SK-N-SH (cell line): ENCODE data around the gene GALNT12. TPM values are rescaled to one million over a fixed set of nuclear protein-coding genes. Genes with fewer than 3 reads are reported as not detected.

Experiments used
- CTCF ChIA-PET: fragments of 300-600, 350-600 bp; formaldehyde crosslinking; extraction: SDS; loops from one replicate; lab custom pipeline; 2021; lab: Yijun Ruan, JAX
- POLR2A ChIA-PET: fragments of 350-600 bp; sonication (Branson Sonifier 250); formaldehyde crosslinking; extraction: SDS; loops from one replicate; lab custom pipeline; 2020; ENCODE audit warnings: antibody characterized with exemption, inconsistent platforms; lab: Yijun Ruan, JAX
- DNase-seq: peaks from one replicate; pipeline ENCODE4 v3.0.0; 2012
- H2AFZ ChIP-seq: fragments of 200-600 bp; sonication (generic); 2 replicates; pipeline ENCODE4 v1.8.1; 2016; ENCODE audit warnings: antibody characterized with exemption, mild to moderate bottlenecking, low read depth
- H3F3A ChIP-seq: fragments of 200-600 bp; sonication (generic); replicated peaks from 2 replicates; pipeline ENCODE3; 2016; ENCODE audit warnings: antibody characterized with exemption, mild to moderate bottlenecking; ENCODE audit not compliant: insufficient read depth
- H3K27ac ChIP-seq, 2 experiments: fragments of 200-500 bp in 1 of 2; fragments of 200-600 bp in 1 of 2; sonication (Bioruptor generic) in 1 of 2; sonication (generic), shearing (Covaris generic) in 1 of 2; 2 replicates each; pipeline versions ENCODE4 v1.5.1 to v1.6.1; 2014 to 2016; ENCODE audit warnings: low read depth in 2 of 2, inconsistent platforms in 1 of 2, low read length in 1 of 2, mild to moderate bottlenecking in 1 of 2, mixed read lengths in 1 of 2
- H3K27me3 ChIP-seq: fragments of 200-600 bp; sonication (generic), shearing (Covaris generic); 2 replicates; pipeline ENCODE4 v1.6.1; 2016; ENCODE audit warnings: mixed run types; ENCODE audit not compliant: insufficient read depth
- H3K36me3 ChIP-seq, 2 experiments: fragments of 200-500 bp in 1 of 2; fragments of 200-600 bp in 1 of 2; sonication (Bioruptor generic) in 1 of 2; sonication (generic) in 1 of 2; replicated peaks in 1 of 2; 2 replicates each; pipeline versions ENCODE3 to v1.5.1; 2014 to 2016; ENCODE audit warnings: low read length in 1 of 2, mild to moderate bottlenecking in 1 of 2; ENCODE audit not compliant: insufficient read depth in 2 of 2, control insufficient read depth in 1 of 2
- H3K4me1 ChIP-seq, 2 experiments: fragments of 200-500 bp in 1 of 2; fragments of 200-600 bp in 1 of 2; sonication (Bioruptor generic) in 1 of 2; sonication (generic), shearing (Covaris generic) in 1 of 2; 2 replicates each; pipeline versions ENCODE4 v1.5.1 to v1.6.1; 2014 to 2016; ENCODE audit warnings: low read depth in 1 of 2, low read length in 1 of 2, mixed run types in 1 of 2; ENCODE audit not compliant: insufficient read depth in 2 of 2, control insufficient read depth in 1 of 2
- H3K4me2 ChIP-seq: fragments of 200-600 bp; sonication (generic), shearing (Covaris generic); 2 replicates; pipeline ENCODE4 v1.6.1; 2017; ENCODE audit warnings: mixed run types
- H3K4me3 ChIP-seq, 2 experiments: fragments of 200-500 bp in 1 of 2; fragments of 200-600 bp in 1 of 2; sonication (Bioruptor generic) in 1 of 2; sonication (generic), shearing (Covaris generic) in 1 of 2; 2 replicates each; pipeline versions ENCODE4 v1.5.1 to v1.8.1; 2014 to 2016; ENCODE audit warnings: low read depth in 2 of 2, inconsistent platforms in 1 of 2, low read length in 1 of 2, mild to moderate bottlenecking in 1 of 2, mixed read lengths in 1 of 2, moderate library complexity in 1 of 2
- H3K79me2 ChIP-seq: fragments of 200-600 bp; sonication (generic); 2 replicates; pipeline ENCODE4 v1.8.1; 2017; ENCODE audit warnings: mild to moderate bottlenecking; ENCODE audit not compliant: insufficient read depth
- H3K9ac ChIP-seq: fragments of 200-600 bp; sonication (generic); 2 replicates; pipeline ENCODE4 v1.6.1; 2017; ENCODE audit warnings: mixed run types
- H3K9me2 ChIP-seq: fragments of 200-600 bp; sonication (generic); 2 replicates; pipeline ENCODE4 v1.6.1; 2017; ENCODE audit warnings: mixed run types
- H3K9me3 ChIP-seq: fragments of 200-600 bp; sonication (generic); 2 replicates; pipeline ENCODE4 v1.6.1; 2017; ENCODE audit warnings: mixed run types, mild to moderate bottlenecking, moderate library complexity
- H4K20me1 ChIP-seq: fragments of 200-600 bp; sonication (generic); 2 replicates; pipeline ENCODE4 v1.6.1; 2017; ENCODE audit warnings: mild to moderate bottlenecking, mixed run types; ENCODE audit not compliant: insufficient read depth
- EZH2phosphoT487 ChIP-seq: fragments of 200-600 bp; sonication (generic); IDR thresholded peaks from 2 replicates; pipeline ENCODE4 v1.6.1; 2017; ENCODE audit warnings: low read depth, mixed run types, mild to moderate bottlenecking, antibody characterized with exemption, moderate library complexity, borderline replicate concordance
- FOSL2 ChIP-seq: IDR thresholded peaks from 2 replicates; pipeline ENCODE4 v1.4.0; 2012; ENCODE audit warnings: low read depth, mild to moderate bottlenecking, moderate library complexity, borderline replicate concordance
- FOXJ3 ChIP-seq: sonication (generic); formaldehyde crosslinking; IDR thresholded peaks from 2 replicates; pipeline ENCODE4 v1.5.1; 2020; ENCODE audit warnings: mild to moderate bottlenecking, missing genetic modification reagents
- FOXM1 ChIP-seq: IDR thresholded peaks from 2 replicates; pipeline ENCODE4 v1.4.0; 2012; ENCODE audit warnings: low read depth, mild to moderate bottlenecking
- GABPA ChIP-seq: IDR thresholded peaks from 2 replicates; pipeline ENCODE4 v1.4.0; 2012; ENCODE audit warnings: low read depth, mild to moderate bottlenecking
- MEF2A ChIP-seq: IDR thresholded peaks from 2 replicates; pipeline ENCODE4 v1.4.0; 2012; ENCODE audit warnings: low read depth, borderline replicate concordance
- MXI1 ChIP-seq: IDR thresholded peaks from 2 replicates; pipeline ENCODE4 v1.6.1; 2012; ENCODE audit warnings: mild to moderate bottlenecking, low read depth, low read length, improper control_type of control experiment
- NFIC ChIP-seq: IDR thresholded peaks from 2 replicates; pipeline ENCODE4 v1.4.0; 2012; ENCODE audit warnings: borderline replicate concordance
- NRF1 ChIP-seq: IDR thresholded peaks from 2 replicates; pipeline ENCODE4 v1.6.1; 2012; ENCODE audit warnings: low read depth, mild to moderate bottlenecking, low read length
- POLR2AphosphoS5 ChIP-seq: IDR thresholded peaks from 2 replicates; pipeline ENCODE4 v1.6.1; 2012; ENCODE audit warnings: low read depth, low read length
- RFX5 ChIP-seq: IDR thresholded peaks from 2 replicates; pipeline ENCODE4 v1.6.1; 2012; ENCODE audit warnings: mild to moderate bottlenecking, improper control_type of control experiment, low read length
- RXRA ChIP-seq: IDR thresholded peaks from 2 replicates; pipeline ENCODE4 v1.4.0; 2012; ENCODE audit warnings: low read depth, mild to moderate bottlenecking, borderline replicate concordance
- SIN3A ChIP-seq: IDR thresholded peaks from 2 replicates; pipeline ENCODE4 v1.6.1; 2012; ENCODE audit warnings: low read depth, mild to moderate bottlenecking, low read length, moderate library complexity, borderline replicate concordance
- TAF1 ChIP-seq: IDR thresholded peaks from 2 replicates; pipeline ENCODE4 v1.6.1; 2012; ENCODE audit warnings: low read depth, mild to moderate bottlenecking, low read length, moderate library complexity, borderline replicate concordance
- WGBS: methylation state at CpG from one replicate; pipeline ENCODE4 v1.1.6; 2017; ENCODE audit warnings: low lambda C conversion rate; 5-methylcytosine and 5-hydroxymethylcytosine counted together
- polyA plus RNA-seq, 3 experiments: library from polyadenylated mRNA; depleted of rRNA; stranded (reverse); fragments of >200 nt; gene quantifications; 2 replicates each; pipeline ENCODE4 v1.2.3, GENCODE V29; 2012
- TF ChIP-seq, protein P1 (sequence below): IDR thresholded peaks from 2 replicates; pipeline ENCODE4 v1.4.0; 2012; ENCODE audit warnings: low read depth, borderline replicate concordance
- TF ChIP-seq, protein P2 (sequence below): fragments of 150-350 bp; IDR thresholded peaks from 2 replicates; pipeline ENCODE4 v1.6.1; 2016; ENCODE audit warnings: mild to moderate bottlenecking, low read depth, low read length
- TF ChIP-seq, protein P3 (sequence below): fragments of 200-600 bp; sonication (generic); IDR thresholded peaks from 2 replicates; pipeline ENCODE4 v1.6.1; 2017; ENCODE audit warnings: antibody characterized with exemption, mild to moderate bottlenecking, moderate library complexity
- TF ChIP-seq, protein P4 (sequence below): IDR thresholded peaks from 2 replicates; pipeline ENCODE4 v1.4.0; 2012; ENCODE audit warnings: low read depth

GALNT12 gene
- polyA plus RNA-seq, 1 of the 3 experiments (the other 2 are of a cell fraction) = 7.4 TPM

DNA sequence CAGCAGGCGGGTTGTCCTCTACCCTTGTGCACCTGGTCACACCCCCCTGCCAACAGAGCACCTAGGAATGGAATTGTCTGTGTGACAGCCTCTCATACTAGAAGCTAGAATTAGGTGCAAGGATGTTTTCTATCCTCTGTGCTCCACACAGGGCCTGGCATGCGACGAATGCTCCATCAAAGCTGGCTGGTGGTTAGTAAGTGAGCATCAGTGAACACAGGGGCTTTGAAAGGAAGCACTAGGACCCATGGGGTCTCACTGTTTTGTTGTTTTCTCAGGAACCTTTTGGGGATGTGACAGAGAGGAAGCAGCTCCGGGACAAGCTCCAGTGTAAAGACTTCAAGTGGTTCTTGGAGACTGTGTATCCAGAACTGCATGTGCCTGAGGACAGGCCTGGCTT, 32.3 kb downstream of the GALNT12 start:
- DNase-seq = no peak
- Histone ChIP-seq H3K27ac (no peak overlapping the region), H3K36me3 (no peaks in the 10 kb centered on the region), H3K27me3 (no peaks in the 10 kb centered on the region), H3F3A (no peaks in the 10 kb centered on the region), H3K4me1 (no peaks in the 10 kb centered on the region), H3K4me2 (no peak overlapping the region), H2AFZ (no peak overlapping the region), H4K20me1 (no peaks in the 10 kb centered on the region), H3K9me3 (no peaks in the 10 kb centered on the region), H3K9ac (no peak overlapping the region), H3K9me2 (no peaks in the 10 kb centered on the region), H3K4me3 (no peak overlapping the region), H3K79me2 (no peaks in the 10 kb centered on the region)
- POLR2A ChIA-PET = no interaction called here
- no peak for TF ChIP-seq RXRA
- TF ChIP-seq, protein P1, sequence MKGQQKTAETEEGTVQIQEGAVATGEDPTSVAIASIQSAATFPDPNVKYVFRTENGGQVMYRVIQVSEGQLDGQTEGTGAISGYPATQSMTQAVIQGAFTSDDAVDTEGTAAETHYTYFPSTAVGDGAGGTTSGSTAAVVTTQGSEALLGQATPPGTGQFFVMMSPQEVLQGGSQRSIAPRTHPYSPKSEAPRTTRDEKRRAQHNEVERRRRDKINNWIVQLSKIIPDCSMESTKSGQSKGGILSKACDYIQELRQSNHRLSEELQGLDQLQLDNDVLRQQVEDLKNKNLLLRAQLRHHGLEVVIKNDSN = no peak
- TF ChIP-seq NFIC = no peak
- TF ChIP-seq, protein P2, sequence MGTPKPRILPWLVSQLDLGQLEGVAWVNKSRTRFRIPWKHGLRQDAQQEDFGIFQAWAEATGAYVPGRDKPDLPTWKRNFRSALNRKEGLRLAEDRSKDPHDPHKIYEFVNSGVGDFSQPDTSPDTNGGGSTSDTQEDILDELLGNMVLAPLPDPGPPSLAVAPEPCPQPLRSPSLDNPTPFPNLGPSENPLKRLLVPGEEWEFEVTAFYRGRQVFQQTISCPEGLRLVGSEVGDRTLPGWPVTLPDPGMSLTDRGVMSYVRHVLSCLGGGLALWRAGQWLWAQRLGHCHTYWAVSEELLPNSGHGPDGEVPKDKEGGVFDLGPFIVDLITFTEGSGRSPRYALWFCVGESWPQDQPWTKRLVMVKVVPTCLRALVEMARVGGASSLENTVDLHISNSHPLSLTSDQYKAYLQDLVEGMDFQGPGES = no peak
- TF ChIP-seq POLR2AphosphoS5 = no peak
- no peak for TF ChIP-seq FOXJ3 (CRISPR knock-in tag)
- TF ChIP-seq FOXM1 = no peak
- no peak for TF ChIP-seq NRF1
- no peak for TF ChIP-seq RFX5
- WGBS = 82% methylated on average over 3 of the region's 4 CpGs
- CTCF ChIA-PET = interaction anchor here (1.0 to 3.7 kb wide), 4 partner anchors 8 to 158 kb away, joined by 3 to 21 read pairs (median 6); no protein-coding TSS in a partner anchor

DNA sequence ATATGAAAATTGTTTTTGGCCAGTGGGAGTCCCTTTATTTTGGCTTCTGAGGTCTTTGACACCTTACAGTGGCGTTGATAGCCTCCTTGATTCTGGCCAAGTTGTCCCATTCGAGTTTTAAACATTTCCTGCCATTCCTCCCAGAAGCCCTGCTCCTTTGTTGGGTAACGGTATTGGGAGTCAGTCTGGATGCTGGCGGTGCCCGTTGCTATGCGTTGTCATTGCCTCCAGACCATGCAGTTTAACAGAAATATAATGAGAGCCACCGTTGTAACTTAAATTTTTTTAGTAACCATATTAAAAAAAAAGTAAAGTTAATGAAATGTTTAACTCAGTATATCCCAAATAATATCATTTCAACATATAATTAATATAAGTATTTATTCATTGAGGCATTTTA, 35.0 kb downstream of the GALNT12 start:
- Histone ChIP-seq H3K9me3 (no peaks in the 10 kb centered on the region), H3F3A (no peaks in the 10 kb centered on the region), H3K79me2 (no peaks in the 10 kb centered on the region), H3K9me2 (no peaks in the 10 kb centered on the region), H3K27ac (no peak overlapping the region), H3K4me1 (no peaks in the 10 kb centered on the region), H3K36me3 (no peaks in the 10 kb centered on the region), H3K4me3 (no peak overlapping the region), H3K27me3 (no peaks in the 10 kb centered on the region), H3K4me2 (no peak overlapping the region), H3K9ac (no peak overlapping the region), H2AFZ (no peak overlapping the region), H4K20me1 (no peaks in the 10 kb centered on the region)
- CTCF ChIA-PET = interaction anchor here (3.5 kb wide), 1 partner anchor 155 kb away, joined by 20 read pairs; no protein-coding TSS in a partner anchor
- POLR2A ChIA-PET = no interaction called here
- no peak for TF ChIP-seq SIN3A
- TF ChIP-seq FOXJ3 (CRISPR knock-in tag) = no peak
- no peak for TF ChIP-seq MEF2A
- TF ChIP-seq FOSL2 = no peak
- TF ChIP-seq TAF1 = no peak
- TF ChIP-seq GABPA = no peak
- TF ChIP-seq MXI1 = no peak
- TF ChIP-seq, protein P3, sequence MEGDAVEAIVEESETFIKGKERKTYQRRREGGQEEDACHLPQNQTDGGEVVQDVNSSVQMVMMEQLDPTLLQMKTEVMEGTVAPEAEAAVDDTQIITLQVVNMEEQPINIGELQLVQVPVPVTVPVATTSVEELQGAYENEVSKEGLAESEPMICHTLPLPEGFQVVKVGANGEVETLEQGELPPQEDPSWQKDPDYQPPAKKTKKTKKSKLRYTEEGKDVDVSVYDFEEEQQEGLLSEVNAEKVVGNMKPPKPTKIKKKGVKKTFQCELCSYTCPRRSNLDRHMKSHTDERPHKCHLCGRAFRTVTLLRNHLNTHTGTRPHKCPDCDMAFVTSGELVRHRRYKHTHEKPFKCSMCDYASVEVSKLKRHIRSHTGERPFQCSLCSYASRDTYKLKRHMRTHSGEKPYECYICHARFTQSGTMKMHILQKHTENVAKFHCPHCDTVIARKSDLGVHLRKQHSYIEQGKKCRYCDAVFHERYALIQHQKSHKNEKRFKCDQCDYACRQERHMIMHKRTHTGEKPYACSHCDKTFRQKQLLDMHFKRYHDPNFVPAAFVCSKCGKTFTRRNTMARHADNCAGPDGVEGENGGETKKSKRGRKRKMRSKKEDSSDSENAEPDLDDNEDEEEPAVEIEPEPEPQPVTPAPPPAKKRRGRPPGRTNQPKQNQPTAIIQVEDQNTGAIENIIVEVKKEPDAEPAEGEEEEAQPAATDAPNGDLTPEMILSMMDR = no peak
- no peak for TF ChIP-seq NRF1
- TF ChIP-seq EZH2phosphoT487 = no peak
- TF ChIP-seq, protein P4, sequence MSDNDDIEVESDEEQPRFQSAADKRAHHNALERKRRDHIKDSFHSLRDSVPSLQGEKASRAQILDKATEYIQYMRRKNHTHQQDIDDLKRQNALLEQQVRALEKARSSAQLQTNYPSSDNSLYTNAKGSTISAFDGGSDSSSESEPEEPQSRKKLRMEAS = no peak
- WGBS = 84% methylated on average over 7 of the region's 7 CpGs
- DNase-seq = no peak
